ENCODE data around the gene TTN.

TTN gene

GRCh38 chr2:178807227-178808008, at the start of gene TTN:
TSS of gene TTN (minus strand) at chr2:178807423. CDS start at chr2:178804642, 2,781 bp downstream.
- no peak for TF ChIP-seq CTCF (IDR thresholded peaks at IDR 0.05; ENCODE audit: borderline replicate concordance, control extremely low read depth, extremely low read depth, insufficient read depth, missing control alignments)
- in situ Hi-C loops (cut with MboI; ENCODE audit: low sequenced_read_pairs, unreplicated experiment) = no loop called here
- DNase-seq (ENCODE audit: low spot score) = no peak

GRCh38 chr2:178855151-178855550, 47.9 kb upstream of the TTN start:
- no peak for TF ChIP-seq CTCF (IDR thresholded peaks at IDR 0.05; ENCODE audit: borderline replicate concordance, control extremely low read depth, extremely low read depth, insufficient read depth, missing control alignments)
- DNase-seq (ENCODE audit: low spot score) = no peak
- in situ Hi-C loops (cut with MboI; ENCODE audit: low sequenced_read_pairs, unreplicated experiment) = no loop called here

GRCh38 chr2:178848335-178848734, 41.1 kb upstream of the TTN start:
- TF ChIP-seq CTCF (IDR thresholded peaks at IDR 0.05; ENCODE audit: borderline replicate concordance, control extremely low read depth, extremely low read depth, insufficient read depth, missing control alignments) = no peak
- in situ Hi-C loops (cut with MboI; ENCODE audit: low sequenced_read_pairs, unreplicated experiment) = no loop called here
- no peak for DNase-seq (ENCODE audit: low spot score)

GRCh38 chr2:178846458-178846802, 39.2 kb upstream of the TTN start:
- in situ Hi-C loops (cut with MboI; ENCODE audit: low sequenced_read_pairs, unreplicated experiment) = no loop called here
- TF ChIP-seq CTCF (IDR thresholded peaks at IDR 0.05; ENCODE audit: borderline replicate concordance, control extremely low read depth, extremely low read depth, insufficient read depth, missing control alignments) = no peak
- no peak for DNase-seq (ENCODE audit: low spot score)

- in situ Hi-C loops (cut with MboI; ENCODE audit: low sequenced_read_pairs, unreplicated experiment) = no loop called here
- TF ChIP-seq CTCF (IDR thresholded peaks at IDR 0.05; ENCODE audit: borderline replicate concordance, control extremely low read depth, extremely low read depth, insufficient read depth, missing control alignments) = no peak
- no peak for DNase-seq (ENCODE audit: low spot score)
These were observed 38.6 kb upstream of the TTN start for GRCh38 chr2:178845566-178846457.

GRCh38 chr2:178844701-178845100, 37.5 kb upstream of the TTN start:
- DNase-seq (ENCODE audit: low spot score) = no peak
- in situ Hi-C loops (cut with MboI; ENCODE audit: low sequenced_read_pairs, unreplicated experiment) = no loop called here
- no peak for TF ChIP-seq CTCF (IDR thresholded peaks at IDR 0.05; ENCODE audit: borderline replicate concordance, control extremely low read depth, extremely low read depth, insufficient read depth, missing control alignments)
